Measurements from ENCODE around the gene ZNF512. TPM values are rescaled to one million over a fixed set of nuclear protein-coding genes. Genes with fewer than 3 reads are reported as not detected.

Gene ZNF512
- total and polyA plus RNA-seq, 9 of the 15 experiments (the other 6 are each of a cell fraction or from before 2014, with no cell fraction given), result 24.7 to 101 (median 65.9) TPM

- peak; percentile 74; the same call in 1 of the 2 replicates for TF ChIP-seq CAMTA2 (CRISPR knock-in tag; conservative IDR thresholded peaks at IDR 0.05)
- no peak for TF ChIP-seq SRSF1 (IDR thresholded peaks at IDR 0.05; ENCODE audit: low read depth, low read length)
- no peak for TF ChIP-seq ZNF586 (CRISPR knock-in tag; conservative IDR thresholded peaks at IDR 0.05)
- TF ChIP-seq KLF13 (tag; IDR thresholded peaks at IDR 0.05; ENCODE audit: borderline replicate concordance, low read depth), result peak; percentile 64; the same call in 1 of the 2 replicates
- no peak for TF ChIP-seq U2AF2 (optimal IDR thresholded peaks at IDR 0.05; ENCODE audit: low read depth, low read length)
- peak; percentile 73; the same call in 1 of the 2 replicates for TF ChIP-seq SOX6 (IDR thresholded peaks at IDR 0.05)
- peak; percentile 50 for TF ChIP-seq CEBPB (tag; IDR thresholded peaks at IDR 0.05)
- peak; percentile 71 for TF ChIP-seq TFAP4 (CRISPR knock-in tag; IDR thresholded peaks at IDR 0.05; ENCODE audit: borderline replicate concordance)
- TF ChIP-seq SMAD4 (CRISPR knock-in tag; conservative IDR thresholded peaks at IDR 0.05), result peak; percentile 35; the same call in 1 of the 2 replicates
- TF ChIP-seq SMARCA5 (IDR thresholded peaks at IDR 0.05), result peak; percentile 82
- peak; percentile 58; the same call in 1 of the 2 replicates for TF ChIP-seq KLF1 (tag; IDR thresholded peaks at IDR 0.05)
- TF ChIP-seq KDM2B (CRISPR knock-in tag; IDR thresholded peaks at IDR 0.05), result 0 out of 2 replicates have a peak, but pooled peaks have one; percentile 46
- peak; percentile 88 to 90 for TF ChIP-seq NRF1 (conservative IDR thresholded peaks at IDR 0.05 in 1 of 2, IDR thresholded peaks at IDR 0.05 in 1 of 2)
- TF ChIP-seq KDM5B (IDR thresholded peaks at IDR 0.05; ENCODE audit: insufficient replicate concordance, low read depth, low read length), result peak; percentile 89
- peak; percentile 96 for TF ChIP-seq BRD9 (IDR thresholded peaks at IDR 0.05; ENCODE audit: low read depth, partially characterized antibody)
- TF ChIP-seq PCBP1 (IDR thresholded peaks at IDR 0.05; ENCODE audit: low read depth, low read length, poor library complexity, severe bottlenecking), result no peak
- TF ChIP-seq, protein P1, sequence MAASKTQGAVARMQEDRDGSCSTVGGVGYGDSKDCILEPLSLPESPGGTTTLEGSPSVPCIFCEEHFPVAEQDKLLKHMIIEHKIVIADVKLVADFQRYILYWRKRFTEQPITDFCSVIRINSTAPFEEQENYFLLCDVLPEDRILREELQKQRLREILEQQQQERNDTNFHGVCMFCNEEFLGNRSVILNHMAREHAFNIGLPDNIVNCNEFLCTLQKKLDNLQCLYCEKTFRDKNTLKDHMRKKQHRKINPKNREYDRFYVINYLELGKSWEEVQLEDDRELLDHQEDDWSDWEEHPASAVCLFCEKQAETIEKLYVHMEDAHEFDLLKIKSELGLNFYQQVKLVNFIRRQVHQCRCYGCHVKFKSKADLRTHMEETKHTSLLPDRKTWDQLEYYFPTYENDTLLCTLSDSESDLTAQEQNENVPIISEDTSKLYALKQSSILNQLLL (CRISPR knock-in tag; IDR thresholded peaks at IDR 0.05; ENCODE audit: borderline replicate concordance), result no peak
- TF ChIP-seq, protein P2, sequence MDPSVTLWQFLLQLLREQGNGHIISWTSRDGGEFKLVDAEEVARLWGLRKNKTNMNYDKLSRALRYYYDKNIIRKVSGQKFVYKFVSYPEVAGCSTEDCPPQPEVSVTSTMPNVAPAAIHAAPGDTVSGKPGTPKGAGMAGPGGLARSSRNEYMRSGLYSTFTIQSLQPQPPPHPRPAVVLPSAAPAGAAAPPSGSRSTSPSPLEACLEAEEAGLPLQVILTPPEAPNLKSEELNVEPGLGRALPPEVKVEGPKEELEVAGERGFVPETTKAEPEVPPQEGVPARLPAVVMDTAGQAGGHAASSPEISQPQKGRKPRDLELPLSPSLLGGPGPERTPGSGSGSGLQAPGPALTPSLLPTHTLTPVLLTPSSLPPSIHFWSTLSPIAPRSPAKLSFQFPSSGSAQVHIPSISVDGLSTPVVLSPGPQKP (CRISPR knock-in tag; IDR thresholded peaks at IDR 0.05), result no peak
- TF ChIP-seq GABPB1 (CRISPR knock-in tag; IDR thresholded peaks at IDR 0.05), result peak; percentile 98
- TF ChIP-seq PHF21A (IDR thresholded peaks at IDR 0.05; ENCODE audit: borderline replicate concordance, low read depth), result peak; percentile 64; the same call in 1 of the 2 replicates
- TF ChIP-seq TOE1 (IDR thresholded peaks at IDR 0.05; ENCODE audit: borderline replicate concordance), result peak; percentile 92
- TF ChIP-seq TOE1 (CRISPR knock-in tag; IDR thresholded peaks at IDR 0.05; ENCODE audit: borderline replicate concordance, low read depth), result no peak
- no peak for TF ChIP-seq CREBBP (IDR thresholded peaks at IDR 0.05; ENCODE audit: low read depth, low read length)
- TF ChIP-seq RBM14 (IDR thresholded peaks at IDR 0.05; ENCODE audit: borderline replicate concordance, insufficient read depth, low read depth, low read length), result no peak
- TF ChIP-seq ETV5 (CRISPR knock-in tag; IDR thresholded peaks at IDR 0.05; ENCODE audit: low read depth), result peak; percentile 74; the same call in 1 of the 2 replicates
These were observed 80.7 kb downstream of the ZNF512 start, which contains the start of the genes SLC4A1AP and SUPT7L (continued) for GRCh38 chr2:27663285-27664153.

Measured in K562 (cell line).